HG03378 (cell line): Measurements from ENCODE around the gene HOXA2.

ENCODE experiments used
- ATAC-seq: cut with Tn5 transposase; IDR thresholded peaks from one replicate; pipeline ENCODE4 v1.9.1; 2021; ENCODE audit warnings: mild to moderate bottlenecking, moderate library complexity; ENCODE audit not compliant: unreplicated experiment

The HOXA2 gene

DNA sequence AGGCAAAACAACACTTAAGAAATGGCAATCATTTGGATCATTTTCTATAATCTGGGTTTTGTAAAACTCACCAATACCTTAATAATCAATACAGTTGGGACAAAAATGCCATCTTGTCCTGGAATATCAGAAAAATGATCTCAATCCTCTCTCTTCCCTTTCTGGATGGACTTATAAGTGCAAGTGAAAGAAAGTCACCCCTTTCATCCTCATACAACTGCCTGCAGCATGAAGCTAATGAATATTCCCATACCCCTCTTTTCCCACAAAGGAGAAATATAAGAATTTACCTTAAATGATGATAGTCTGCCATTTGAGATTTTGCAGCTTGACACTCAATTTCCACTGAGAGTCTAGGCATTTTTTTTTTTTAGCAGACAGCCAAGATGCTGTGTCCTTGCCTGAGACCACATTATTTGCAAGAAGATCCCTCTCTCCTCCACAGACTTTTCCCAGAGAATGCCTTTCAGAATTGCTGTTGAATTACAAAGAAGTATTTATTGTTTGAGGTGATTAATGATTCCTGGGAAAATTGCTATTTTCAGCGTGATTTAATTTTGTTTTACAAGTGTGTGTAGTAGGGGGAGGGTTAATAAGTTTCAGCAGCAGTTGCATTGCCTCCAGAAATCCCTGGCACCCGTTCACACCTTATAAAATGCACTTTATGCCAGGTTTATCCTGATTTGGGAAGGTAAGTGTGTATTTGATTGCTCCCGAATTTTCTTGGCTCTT, 24.3 kb upstream of the HOXA2 start:
- ATAC-seq: no peak

GRCh38 chr7:27125986-27126394, 23.5 kb upstream of the HOXA2 start:
- ATAC-seq: no peak

GRCh38 chr7:27124902-27125689, 22.6 kb upstream of the HOXA2 start:
- ATAC-seq: no peak

DNA sequence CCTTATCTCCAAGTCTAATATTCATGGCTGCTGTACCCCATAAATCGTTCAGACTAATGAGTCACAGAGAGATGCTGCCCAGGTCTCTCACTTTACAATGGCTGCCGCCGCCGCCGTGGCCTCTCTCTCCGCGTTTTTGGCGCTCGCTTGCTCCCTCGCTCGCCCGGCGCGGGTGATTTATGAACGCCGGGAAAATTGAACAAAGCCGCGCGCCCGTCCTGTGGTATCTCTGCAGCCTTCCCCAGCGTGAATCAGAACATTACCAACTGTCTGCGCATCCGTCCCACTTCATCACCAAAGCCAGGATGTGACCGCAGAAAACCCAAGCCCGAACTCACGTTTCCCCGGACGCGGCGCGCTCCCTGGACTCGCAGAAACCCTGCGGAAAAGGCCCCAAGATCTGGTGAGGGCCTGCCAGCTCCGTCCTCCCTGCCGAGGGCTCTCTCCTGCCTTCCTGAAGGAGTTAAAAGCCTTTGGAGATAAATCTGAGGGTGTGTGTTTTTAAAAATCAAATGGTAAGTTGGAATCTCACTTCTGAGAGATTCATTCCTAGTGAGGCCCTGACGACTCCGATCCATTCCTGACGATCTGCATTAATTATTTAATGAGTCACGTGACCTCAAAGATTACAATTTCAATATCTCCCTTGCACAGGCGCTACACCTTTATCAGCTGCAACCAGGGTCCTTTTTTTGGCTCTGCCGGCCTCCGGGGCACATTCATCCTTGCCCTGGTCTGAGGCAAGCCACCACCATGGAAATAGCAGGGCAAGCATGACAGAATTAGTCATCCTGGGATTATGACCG, 21.8 kb upstream of the HOXA2 start:
- ATAC-seq: no peak

GRCh38 chr7:27123477-27124053, 21.1 kb upstream of the HOXA2 start:
- no peak for ATAC-seq

DNA sequence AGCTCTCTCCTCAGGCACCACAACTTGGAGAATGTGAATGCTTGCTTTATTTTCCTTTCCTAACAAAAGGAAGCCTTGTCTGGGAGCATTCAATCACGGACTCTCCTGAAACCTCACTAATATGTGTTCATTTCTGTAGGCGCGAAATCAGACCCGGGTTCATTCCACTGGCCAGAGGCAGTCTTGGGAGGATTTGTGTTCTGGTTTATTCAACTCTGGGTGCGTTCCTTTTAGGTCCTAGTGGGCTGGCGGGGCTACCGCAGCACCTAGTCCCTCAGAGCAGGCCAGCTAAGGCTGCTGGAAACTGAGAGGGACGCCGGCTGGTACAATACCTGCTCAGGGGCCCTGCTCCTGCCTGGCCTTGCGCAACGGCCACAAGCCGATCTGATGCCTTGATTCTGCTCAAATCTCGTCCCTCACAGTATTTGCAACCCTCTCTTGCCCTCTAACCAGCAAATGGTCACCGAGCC, 20.6 kb upstream of the HOXA2 start:
- no peak for ATAC-seq

DNA sequence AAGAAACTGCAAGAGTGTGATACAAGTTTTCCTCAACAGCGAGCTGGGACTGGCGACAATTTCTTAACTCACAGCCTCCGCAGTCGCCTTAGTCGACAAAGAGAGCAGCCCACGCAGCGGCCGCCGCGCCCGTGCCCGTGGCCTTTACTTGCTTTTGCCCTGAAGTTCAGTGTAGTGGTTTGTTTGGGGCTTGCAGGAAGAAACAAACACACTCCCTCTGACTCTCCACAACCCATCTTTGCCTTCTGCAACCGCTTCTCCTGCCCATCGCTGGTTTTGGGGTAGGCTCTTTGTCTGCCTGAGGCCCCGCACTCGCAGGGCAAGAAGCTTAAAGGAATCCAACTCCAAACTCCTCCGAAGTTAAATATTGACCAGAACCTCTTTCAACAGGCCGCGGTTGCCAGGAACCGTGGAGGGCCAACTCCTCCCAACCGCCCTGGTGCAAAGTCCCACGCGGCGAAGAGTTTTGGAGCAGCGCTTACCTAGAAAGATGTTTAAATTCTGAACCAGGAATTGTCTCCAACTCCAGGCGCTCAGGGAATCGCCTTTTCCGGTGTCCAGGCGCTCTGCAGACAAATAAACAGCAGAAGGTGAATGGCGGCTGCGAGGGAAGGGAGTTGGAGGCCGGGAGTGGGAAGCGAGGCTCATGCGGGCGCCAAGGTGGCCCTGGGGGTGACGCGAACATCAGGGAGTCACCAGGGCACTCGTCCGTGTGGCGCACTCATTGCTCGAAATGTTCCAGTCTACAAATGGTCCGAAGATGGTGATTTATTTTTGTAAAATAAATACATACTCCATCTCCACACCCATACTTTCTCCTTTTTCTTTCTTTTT, 19.8 kb upstream of the HOXA2 start:
- no peak for ATAC-seq

- no peak for ATAC-seq
Observed at GRCh38 chr7:27121684-27122076, 19.2 kb upstream of the HOXA2 start.

GRCh38 chr7:27119412-27119911, 17.0 kb upstream of the HOXA2 start:
- ATAC-seq: no peak

- no peak for ATAC-seq
Observed at GRCh38 chr7:27118580-27118979, 16.1 kb upstream of the HOXA2 start.

DNA sequence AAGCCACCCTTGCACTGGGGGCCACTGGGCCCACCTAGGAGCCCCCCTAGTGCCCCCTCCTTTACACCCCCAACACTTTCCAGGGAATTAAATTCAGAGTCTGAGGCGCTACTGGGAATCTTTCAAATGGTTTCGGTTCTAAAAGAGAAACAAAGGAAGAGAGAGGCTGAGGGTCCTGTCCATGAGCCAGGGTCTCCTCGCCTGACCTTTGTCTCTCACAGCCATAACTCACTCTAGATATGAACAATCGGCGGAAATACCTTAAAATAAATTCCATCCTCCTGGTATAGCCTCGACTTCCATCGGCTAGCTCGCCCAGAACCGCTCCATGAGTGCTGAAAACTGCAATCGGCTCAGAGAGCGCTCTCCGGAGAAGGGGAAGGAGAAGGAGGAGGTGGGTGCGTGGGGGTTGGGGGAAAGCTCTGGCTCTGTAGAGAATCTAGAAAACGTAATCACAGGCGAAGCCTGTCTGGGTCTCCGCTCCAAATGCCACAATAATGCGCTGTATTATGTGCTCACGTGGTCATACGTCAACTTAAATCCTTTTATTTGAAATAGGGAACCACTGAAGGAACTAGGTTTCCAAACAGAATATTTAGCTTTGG, 15.5 kb upstream of the HOXA2 start:
- no peak for ATAC-seq

- ATAC-seq: no peak
Observed at GRCh38 chr7:27116962-27117886, 14.7 kb upstream of the HOXA2 start.

GRCh38 chr7:27116031-27116961, 13.8 kb upstream of the HOXA2 start:
- ATAC-seq: no peak

- no peak for ATAC-seq
Observed at GRCh38 chr7:27115221-27116026, 12.9 kb upstream of the HOXA2 start.

DNA sequence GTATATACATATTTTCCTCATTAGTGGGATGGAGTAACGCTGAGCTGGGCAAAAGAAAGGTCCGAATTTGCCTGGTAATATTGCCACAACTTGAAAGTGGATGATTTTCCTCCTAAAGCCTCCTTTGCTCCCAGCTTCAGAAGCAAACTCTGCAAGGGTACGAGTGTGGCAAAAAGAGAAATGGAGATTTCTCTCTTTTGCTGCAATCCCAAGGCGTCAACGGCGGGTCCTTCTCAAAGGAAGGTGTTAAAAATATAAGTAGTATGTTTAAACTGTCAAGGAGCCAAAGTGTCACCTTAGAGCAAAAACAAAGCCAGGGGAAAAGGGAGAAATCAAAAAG, 12.4 kb upstream of the HOXA2 start:
- no peak for ATAC-seq

- no peak for ATAC-seq
Observed at GRCh38 chr7:27113991-27114769, 11.7 kb upstream of the HOXA2 start.
